HG03135 (cell line): ENCODE results near the gene PSME3.

ENCODE experiments used
- ATAC-seq: cut with Tn5 transposase; IDR thresholded peaks from one replicate; pipeline ENCODE4 v1.9.1; 2021; ENCODE audit warnings: mild to moderate bottlenecking, moderate library complexity; ENCODE audit not compliant: unreplicated experiment

PSME3 gene

DNA sequence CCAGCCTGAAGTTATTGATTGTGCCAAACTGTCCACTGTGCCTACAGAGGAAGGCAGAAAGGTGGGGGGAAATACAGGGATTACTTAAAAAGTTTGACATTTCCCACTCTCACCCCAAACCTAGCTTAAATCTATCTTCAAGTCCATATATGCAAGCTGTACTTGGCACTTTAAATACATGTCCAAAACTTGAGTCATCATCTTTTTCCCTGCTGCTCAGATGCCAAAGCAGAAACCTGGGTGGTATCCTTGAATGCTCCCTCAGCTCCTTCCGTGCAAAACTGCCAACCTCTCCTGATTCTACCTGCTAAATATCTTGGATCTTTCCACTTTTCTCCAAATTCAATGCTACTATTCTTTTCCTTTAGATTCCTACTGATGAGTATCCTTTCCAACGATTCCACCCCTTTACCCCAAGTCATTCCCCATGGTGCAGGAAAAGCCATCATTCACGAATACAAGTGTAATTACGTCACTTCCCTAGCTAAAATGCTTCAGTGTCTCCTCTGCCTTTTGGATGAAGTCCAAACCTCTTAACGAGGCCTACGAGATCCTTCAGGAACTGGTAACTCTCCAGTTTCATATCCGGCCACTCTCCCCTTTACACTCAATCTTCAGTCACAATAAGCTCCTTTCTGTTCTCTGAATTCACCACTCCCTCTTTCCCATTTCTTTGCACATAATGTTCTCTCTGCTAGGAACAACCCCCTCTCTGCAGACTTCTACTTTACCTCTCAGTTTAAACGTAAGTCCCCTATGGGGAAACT lies 18.4 kb upstream of the PSME3 start:
- no peak for ATAC-seq

DNA sequence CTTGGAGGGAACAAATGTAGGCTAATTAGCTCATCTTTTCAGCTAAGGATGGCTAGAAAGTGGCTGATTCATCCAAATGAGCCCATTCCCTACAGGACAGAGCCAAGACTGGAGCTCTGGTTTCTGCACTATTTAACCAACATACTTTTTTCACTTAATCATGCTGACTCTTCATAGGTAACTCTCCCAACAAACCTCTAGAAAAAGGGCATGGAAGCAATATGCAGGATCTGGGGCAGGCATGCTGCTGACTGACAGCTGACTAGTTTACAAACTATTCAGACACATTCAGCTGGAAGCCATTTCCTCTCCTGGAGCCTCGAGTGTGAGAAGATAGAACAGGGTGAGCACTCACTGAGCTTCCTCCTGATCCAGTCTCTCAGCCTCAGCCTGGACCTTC lies 15.3 kb upstream of the PSME3 start:
- no peak for ATAC-seq

DNA sequence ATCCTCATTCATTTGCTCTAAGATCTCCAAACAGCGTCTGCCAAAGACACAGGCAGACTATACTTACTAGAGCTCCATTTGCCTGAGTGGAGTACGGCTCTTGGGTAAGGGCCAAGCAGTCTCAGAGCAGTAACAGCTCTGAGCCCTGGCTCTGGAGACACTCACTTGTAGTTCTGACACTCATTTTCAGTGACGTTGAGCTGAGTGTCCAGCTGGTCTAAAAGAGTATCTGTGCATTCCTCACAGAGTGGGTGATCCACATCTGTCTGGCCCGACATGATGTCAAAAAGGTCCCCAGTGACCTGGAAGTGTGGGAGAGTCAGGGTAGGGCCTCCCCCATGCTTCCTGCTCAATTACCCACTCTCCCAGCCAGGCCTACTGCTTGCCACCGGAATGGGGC lies 14.8 kb upstream of the PSME3 start:
- no peak for ATAC-seq

DNA sequence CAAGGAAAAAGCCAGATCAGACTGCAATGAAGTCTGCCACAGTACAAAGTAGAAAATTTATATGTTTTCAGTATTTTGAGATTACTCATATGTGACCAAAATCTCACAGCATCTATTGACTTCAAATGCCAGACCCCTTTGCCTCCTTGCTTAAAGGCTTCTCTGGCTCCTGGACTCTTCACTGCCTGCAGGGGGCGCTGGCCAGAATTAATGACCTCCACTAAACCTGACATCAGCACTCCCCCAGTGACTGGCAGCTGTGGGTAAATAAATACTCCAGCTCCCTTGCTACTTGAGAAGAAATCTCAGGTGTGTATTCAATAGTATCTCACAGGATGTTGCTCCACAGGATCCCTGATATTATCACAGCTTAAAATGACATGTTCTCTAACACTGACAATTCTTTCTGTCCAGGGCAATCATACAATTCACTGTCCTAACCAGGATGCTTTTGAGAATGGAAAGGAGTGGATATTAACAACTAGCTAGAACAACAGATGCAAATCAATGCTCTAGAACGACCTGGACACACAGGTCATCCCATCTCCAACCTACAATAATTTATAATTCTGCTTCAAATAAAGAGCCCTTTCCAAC lies 13.2 kb upstream of the PSME3 start:
- ATAC-seq, result no peak

DNA sequence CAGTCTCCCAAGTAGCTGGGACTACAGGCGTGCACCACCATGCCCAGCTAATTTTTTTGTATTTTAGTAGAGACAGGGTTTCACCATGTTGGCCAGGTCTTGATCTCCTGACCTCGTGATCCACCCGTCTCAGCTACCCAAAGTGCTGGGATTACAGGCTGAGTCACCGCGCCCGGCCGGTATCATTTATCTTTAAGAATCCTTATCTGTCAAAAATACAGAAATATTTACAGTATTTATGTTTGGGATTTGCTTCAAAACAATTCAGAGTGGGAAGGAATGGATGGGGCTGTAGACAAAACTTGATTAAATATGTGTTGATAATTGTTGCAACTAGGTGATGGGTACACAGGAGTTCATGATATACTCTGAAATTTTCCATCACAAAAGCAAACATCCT lies 12.0 kb upstream of the PSME3 start:
- ATAC-seq, result no peak

DNA sequence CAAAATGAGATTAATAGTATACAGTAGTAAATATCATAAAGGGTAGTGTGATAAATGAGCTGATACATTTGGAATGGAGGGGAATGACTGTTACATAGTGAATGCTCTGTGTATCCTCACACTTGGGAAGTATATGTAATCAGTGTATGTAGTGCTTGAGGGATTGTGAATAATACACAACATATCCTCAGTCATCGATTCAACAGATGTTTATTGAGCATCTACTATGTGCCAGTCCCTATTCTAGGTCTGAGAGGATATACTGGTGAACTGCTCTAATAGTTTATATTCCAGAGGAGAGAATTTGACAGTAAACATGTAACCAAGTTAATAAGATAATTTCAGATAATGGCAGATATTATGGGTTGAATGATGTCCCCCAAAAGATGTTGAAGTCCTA lies 5.7 kb upstream of the PSME3 start:
- no peak for ATAC-seq

DNA sequence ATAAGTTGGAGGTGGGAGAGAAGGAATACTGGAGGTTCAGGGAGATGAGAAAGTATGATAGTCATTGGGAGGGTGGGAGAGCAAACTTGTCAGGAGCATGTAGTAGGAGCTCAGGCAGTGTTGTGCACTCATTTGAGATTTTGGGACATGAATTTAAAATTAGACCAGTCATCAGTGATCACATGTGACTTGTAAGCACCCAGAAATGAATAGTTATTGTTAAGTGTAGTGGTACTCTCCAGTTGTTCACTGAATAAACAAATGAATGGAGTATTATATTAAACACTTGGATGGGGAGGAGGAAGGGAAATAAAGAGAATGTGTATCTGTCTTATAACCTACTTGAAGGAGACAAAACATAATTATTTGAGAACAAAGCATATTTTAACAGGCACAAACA lies 2.2 kb upstream of the PSME3 start:
- no peak for ATAC-seq

DNA sequence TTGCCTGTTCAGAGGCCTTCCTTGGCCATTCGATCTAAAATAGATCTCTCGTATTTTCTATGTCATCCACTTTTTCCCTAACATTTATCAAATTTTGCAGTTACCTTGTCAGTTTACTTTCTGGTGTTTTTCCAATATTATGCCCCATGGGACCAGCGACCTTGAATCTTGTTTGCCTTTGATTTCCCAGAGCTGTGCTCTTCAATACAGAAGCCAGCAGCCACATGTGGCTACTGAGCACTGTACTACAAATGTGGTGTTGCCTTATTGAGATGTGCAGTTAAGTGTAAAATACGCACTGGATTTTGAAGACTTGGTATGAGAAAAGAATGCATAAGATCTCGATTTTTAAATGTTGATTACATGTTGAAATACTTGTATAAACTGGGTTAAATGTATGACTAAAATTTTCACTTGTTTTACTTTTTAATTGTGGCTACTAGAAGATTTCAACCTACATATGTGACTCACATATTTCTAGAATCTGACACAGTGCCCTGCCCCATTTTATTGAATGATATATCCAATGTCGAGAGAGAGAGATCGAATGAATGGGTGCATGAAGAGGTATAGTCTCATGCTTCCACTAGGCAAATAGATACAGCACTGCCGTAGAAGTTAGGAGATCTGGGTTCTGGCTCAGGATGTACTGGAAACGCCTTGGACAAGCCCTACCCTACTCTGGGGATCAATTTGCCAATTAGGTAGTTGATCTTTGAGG lies 824 bp upstream of the PSME3 start:
- ATAC-seq, result peak; percentile 10

DNA sequence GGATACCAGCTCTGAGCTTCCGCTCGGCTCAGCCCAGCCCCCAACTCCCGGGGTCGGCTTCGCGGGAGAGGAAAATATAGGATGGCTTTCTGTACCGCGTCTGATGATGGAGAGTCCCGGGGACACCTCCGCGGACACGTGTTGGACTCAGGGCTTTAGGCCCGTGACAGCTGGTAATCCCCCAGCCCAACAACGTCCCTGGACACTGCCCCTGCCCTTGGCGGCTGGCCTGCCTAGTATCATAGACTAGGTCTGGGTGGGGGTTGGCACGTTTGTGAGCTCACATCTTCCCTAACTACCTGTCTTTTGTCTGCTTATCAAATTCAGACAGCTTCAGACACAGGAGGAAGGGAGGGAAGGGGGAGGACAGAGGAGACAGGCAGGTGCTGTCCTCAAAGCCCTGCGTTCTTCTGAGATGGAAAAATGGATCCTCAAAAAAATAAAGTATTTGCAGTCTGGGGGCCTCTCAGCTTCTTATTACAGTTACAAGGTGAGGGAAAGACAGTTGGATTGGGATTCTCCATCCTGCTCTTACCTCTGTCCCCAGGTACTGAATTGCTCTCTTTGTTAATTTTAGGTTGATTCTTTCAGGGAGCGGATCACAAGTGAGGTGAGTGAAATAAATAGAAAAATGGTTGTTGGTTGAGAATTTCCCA lies 698 bp downstream of the PSME3 start:
- peak; percentile 21 for ATAC-seq

DNA sequence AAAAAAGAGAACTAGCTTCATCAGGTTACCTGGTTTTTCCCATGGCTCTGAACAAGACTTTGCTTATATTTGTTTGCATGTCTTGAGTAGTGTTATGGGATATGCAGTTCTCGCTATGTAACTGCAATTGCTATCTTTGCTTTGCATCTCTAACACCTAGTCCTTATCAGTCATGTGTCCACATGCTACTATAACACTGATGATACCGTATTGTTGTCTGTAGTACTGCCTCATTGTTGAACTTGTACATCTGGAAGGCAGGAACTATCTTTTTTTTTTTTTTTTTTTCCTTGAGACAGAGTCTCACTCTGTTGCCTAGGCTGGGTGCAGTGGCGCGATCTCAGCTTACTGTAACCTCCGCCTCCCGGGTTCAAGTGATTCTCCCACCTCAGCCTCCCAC lies 2.5 kb downstream of the PSME3 start:
- no peak for ATAC-seq

DNA sequence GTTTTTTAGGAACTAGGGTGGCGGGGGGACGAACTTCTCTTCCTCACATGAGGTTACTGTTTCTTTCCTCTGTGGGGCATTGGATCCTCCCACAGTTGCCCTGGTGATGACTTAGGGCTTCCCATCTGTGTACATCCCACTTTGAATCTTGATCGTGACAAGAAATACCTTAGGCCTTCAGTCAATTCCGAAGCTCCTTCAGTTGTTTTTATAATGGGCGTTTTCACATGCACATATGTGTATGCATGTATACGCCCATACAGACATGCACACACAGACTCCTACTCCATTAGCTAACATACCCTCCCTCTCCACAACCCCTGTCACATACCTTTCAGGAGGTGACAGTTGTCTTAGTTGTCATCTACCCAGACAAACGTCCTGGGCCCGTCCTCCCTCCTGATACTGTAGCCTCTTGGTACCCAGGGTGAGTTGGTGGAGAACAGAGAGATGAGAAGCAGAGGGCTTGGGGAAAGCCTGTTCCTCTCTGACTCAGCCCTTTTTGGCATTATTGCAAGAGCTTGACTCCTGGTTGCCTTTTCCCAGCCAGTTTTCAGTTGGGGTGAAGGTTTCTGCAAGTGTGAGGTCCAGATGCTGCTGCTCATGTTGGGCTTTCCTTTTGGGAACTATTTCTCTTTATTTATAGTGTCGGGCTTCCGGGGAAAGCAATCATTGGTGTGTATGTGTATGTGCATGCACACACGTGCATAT lies 8.9 kb downstream of the PSME3 start:
- no peak for ATAC-seq

DNA sequence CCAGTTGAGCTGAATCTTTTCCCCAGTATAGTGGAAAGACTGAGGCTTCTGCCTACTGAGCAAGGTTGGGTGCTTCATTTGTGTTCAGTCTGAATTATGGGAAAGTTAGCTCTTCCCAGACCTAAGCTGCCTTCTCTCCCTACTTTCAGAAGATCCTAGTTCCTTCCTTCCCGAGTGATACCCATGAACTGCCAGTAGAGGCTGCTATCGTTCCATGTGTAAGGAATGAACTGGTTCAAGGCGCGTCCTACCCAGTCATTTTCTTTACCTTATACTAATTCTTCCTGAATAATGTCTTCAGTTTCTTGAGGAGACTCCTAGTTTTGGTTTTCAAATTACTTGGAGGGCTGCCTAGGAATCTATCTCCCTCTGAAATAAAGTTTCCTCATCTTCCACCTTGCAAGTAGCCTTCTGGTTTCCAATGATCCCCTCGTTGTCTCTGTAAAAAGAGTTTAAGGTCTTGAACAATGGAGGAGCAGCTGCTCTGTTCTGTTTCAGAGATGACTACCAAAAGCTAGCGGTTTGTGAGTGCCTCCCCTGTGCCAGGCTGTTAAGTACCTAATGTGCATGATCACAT lies 10.2 kb downstream of the PSME3 start:
- ATAC-seq, result no peak

DNA sequence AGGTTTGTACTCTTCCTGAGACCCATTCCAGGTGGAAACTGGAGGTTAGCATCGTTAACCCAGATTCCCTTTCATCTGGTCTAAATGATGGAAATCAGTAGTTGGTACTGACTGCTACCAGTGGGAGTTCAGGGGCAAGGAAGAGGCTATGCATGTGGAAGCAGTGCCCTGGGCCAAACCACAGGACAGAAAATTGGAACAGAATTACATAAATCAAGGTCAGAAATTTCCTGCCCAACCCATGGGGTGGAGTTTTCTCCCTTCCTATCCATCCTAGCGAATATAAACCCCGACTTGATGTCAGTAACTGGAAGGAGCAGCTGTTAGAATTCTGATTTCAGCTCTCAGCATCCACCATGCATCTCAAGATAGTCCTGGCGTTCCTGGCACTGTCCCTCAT lies 11.1 kb downstream of the PSME3 start, which contains the start of gene AOC2:
Gene AOC2, plus strand, starts transcription at position 310 of the 400 bp plus-strand sequence. Its CDS starts 47 bp downstream, at position 357.
- no peak for ATAC-seq

DNA sequence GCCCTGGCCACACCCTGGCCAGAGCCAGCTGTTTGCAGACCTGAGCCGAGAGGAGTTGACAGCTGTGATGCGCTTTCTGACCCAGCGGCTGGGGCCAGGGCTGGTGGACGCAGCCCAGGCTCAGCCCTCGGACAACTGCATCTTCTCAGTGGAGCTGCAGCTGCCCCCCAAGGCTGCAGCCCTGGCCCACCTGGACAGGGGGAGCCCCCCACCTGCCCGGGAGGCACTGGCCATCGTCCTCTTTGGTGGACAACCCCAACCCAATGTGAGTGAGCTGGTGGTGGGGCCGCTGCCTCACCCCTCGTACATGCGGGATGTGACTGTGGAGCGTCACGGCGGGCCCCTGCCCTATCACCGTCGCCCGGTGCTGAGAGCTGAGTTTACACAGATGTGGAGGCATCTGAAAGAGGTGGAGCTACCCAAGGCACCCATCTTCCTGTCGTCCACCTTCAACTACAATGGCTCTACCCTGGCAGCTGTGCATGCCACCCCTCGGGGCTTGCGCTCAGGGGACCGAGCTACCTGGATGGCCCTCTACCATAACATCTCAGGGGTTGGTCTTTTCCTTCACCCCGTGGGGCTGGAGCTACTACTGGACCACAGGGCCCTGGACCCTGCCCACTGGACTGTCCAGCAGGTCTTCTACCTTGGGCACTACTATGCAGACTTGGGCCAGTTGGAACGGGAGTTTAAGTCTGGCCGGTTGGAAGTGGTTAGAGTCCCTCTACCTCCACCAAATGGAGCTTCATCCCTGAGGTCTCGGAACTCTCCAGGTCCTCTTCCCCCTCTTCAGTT lies 11.8 kb downstream of the PSME3 start:
- no peak for ATAC-seq

DNA sequence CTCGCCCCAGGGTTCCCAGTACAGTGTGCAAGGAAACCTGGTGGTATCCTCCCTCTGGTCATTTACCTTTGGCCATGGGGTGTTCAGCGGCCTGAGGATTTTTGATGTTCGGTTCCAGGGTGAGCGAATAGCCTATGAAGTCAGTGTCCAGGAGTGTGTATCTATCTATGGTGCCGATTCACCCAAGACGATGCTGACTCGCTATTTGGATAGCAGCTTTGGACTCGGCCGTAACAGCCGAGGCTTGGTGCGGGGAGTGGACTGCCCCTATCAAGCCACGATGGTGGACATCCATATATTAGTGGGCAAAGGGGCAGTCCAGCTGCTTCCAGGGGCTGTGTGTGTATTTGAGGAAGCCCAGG lies 12.3 kb downstream of the PSME3 start:
- no peak for ATAC-seq

DNA sequence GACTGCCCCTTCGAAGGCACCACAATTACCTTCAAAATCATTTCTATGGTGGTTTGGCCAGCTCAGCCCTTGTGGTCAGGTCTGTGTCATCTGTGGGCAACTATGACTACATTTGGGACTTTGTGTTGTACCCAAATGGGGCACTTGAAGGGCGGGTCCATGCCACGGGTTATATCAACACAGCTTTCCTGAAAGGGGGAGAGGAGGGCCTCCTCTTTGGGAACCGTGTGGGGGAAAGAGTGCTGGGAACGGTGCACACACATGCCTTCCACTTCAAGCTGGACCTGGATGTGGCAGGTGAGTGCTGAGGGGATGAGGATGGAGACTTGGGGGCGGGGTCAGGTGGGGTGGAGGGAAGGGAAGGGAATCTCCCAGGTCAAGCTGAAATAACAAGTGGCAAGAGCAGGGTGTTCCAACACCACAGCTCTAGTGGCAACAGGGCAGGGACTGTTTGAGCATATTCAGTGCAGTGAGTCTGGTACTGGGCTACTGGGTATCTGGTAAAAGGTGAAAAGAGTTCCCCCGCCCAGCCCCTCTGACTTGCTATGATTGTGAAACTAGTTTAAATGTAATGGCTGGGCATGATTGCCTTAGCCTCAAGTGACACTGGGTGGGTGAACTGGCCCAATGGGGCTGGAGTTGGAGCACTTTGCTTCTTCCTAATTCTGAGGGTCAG lies 12.9 kb downstream of the PSME3 start:
- ATAC-seq, result no peak

DNA sequence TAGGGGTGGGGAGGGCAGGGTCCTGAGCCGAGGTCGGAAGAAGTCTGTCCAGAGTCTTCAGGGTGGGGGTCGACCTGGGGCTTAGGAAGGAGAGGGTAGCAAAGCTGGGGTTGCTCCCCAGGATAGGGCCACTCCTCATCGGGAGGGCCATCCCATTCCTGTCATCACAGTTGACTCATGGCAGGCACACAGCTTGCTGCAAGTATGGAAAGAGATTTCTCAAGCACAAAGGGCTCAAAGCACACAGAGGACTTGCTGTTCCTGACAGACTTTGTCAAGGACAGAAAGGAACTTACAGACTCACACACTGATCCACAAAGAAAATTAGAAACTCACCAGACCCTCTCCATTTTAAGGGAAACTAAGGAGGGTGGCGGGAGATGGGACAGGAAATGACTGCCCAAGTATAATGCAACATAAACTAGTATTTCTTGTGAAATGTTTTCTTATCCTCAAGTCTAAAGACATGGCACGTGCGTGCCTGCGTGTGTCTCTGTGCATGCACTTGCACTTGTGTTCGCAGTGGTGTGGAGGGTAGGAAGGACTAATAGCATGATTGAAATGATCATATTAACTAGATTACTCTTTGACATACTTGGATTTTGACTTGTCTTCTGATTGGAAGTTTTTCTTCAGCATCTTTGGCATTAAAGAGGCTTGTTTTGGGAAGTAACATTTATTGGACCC lies 13.5 kb downstream of the PSME3 start:
- ATAC-seq, result no peak

DNA sequence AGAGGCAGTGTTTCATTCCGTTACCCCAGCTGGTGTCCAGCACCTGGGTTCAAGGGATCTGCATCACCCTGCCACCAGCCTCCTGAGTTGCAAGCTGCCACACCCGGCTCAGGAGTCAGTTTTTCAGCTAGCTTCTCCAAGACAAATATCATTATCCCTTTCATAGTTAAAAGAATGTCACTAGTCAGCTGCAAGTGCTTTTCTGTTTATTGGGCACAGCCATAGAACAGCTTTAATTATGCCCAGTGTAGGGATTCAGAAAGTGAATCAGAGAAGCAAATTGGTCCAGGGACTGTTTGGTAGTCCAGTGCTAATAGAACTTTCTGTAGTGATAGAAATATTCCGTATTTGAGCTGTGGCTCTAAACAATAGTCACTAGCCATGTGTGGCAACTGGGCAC lies 14.9 kb downstream of the PSME3 start:
- no peak for ATAC-seq

DNA sequence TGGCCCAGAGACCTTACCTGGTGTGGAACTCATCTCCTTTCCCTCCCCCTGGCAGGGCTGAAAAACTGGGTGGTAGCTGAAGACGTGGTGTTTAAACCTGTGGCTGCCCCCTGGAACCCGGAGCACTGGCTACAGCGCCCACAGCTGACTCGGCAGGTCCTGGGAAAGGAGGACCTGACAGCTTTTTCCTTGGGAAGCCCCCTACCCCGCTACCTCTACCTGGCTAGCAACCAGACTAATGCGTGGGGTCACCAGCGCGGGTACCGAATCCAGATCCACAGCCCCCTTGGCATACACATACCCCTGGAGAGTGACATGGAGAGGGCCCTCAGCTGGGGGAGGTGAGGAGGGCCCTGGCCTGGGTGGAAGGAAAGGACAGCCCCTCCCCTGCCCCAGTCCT lies 15.8 kb downstream of the PSME3 start:
- ATAC-seq, result no peak
